ENCODE measurements around the gene RAD54L.

Gene RAD54L

GRCh38 chr1:46284597-46285564, 37.3 kb downstream of the RAD54L start:
- no peak for DNase-seq (ENCODE audit: low read depth, low spot score)

GRCh38 chr1:46285730-46286477, 38.3 kb downstream of the RAD54L start:
- DNase-seq (ENCODE audit: low read depth, low spot score), result no peak

- DNase-seq (ENCODE audit: low read depth, low spot score), result no peak
Measured at GRCh38 chr1:46288485-46289133, 41.0 kb downstream of the RAD54L start.

GRCh38 chr1:46289134-46289494, 41.6 kb downstream of the RAD54L start:
- no peak for DNase-seq (ENCODE audit: low read depth, low spot score)

DNA sequence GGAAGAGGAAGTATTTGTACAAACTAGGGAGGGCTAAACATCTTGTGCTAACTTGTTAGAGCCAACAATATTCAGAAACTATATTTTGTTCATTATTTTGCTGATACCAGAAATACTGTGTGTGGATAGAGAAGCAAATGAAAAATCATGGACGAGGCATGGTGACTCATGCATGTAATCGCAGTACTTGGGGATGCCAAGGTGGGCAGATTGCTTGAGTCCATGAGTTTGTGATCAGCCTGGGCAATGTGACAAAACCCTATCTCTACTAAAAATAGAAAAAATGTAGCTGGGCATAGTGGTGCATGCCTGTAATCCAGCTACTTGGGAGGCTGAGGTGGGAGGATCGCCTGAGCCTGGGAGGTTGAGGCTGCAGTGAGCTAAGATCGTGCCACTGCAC, 42.4 kb downstream of the RAD54L start:
- DNase-seq (ENCODE audit: low read depth, low spot score), result no peak

GRCh38 chr1:46295306-46295705, 47.7 kb downstream of the RAD54L start:
- DNase-seq (ENCODE audit: low read depth, low spot score), result no peak

DNA sequence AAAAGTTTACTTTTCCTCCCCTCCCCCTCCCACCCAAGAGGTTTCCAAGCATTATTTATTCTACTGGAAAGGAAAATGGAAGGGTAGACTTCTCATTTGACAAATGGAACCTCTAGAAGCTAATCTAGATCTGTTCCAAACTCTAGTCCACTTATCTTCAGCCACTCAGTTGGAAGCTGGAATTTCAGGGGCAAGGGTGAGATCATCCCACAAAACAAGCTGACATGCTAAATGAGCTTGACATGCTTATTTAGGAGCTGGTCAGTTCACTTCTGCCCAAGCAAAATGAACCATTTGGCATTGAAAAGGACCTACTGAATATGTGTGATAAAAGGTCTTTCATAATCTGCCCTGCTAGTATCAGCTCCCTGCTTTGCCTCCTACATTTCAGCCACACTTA, 50.8 kb downstream of the RAD54L start:
- no peak for DNase-seq (ENCODE audit: low read depth, low spot score)

- no peak for DNase-seq (ENCODE audit: low read depth, low spot score)
Measured at GRCh38 chr1:46300673-46301405, 53.3 kb downstream of the RAD54L start.

DNA sequence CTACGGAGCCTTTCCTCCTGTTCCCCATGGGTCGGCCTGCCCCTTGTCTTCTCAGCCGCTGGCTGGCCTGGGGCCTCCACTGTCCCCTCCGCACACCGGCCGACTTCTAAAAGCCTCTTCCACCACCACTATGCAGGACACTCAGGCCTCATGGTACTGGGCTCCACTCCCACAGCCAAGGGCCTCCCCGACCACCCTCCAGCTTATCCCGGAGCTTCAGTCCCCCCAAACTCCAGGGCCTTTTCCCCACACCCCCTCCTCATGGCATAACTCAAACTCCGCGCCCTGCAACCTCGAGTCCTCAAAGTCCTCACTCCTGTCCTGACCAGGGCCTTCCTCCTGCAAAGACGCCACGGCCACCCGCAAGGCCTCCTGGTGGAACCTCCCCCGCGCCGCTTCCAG, 53.8 kb downstream of the RAD54L start:
- DNase-seq (ENCODE audit: low read depth, low spot score), result no peak

DNA sequence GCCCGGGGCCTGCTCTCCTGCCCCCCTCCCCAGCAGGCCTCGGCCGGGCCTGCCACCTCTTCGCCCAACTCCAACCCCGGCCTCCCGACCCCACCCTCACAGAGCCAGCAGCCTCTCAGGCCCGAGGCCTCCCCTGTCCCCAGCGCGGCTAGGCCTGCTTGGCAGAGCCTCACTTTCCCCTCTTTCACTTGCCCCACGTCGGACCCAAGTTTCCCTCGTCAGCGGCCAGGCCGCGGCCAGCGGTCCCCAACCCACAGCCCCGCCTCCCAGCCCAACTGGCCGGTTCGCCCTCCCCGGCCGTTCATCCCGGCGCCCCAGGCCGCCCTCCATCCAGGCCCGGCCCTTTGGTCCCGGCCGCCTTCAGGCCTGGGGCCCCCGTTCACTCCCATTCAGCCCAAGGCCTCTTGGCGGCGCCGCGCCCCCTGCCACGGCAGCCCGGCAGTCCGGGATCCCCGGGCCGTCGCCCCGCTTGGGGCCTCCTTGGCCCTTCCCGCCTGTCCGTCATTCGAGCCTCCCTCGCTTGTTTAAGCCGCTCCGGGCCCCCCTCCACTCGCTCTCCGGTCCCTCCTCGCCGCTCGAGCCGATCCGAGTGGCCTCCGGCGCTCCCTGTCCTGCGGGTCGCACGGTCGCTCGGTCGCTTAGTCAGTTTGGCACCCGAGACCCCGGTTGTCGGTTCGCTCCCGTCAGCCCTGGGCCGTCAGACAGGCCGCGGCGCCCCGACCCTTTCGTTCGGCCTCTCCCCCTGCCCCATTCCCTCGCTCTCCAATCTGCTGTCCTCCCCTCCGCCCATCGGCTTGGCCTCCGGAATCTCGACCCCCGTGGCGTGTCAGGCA, 54.5 kb downstream of the RAD54L start:
- DNase-seq (ENCODE audit: low read depth, low spot score), result peak; percentile 5

- DNase-seq (ENCODE audit: low read depth, low spot score), result peak; percentile 0
Measured at GRCh38 chr1:46302641-46303037, 55.1 kb downstream of the RAD54L start.

GRCh38 chr1:46303038-46303871, 55.7 kb downstream of the RAD54L start, which contains the start of the genes LRRC41 and UQCRH:
TSS of gene LRRC41 (minus strand) at chr1:46303616. CDS start at chr1:46303322, 294 bp downstream.
TSS of gene UQCRH (plus strand) at chr1:46303698. CDS start at chr1:46303767, 69 bp downstream.
- DNase-seq (ENCODE audit: low read depth, low spot score), result peak; percentile 87

GRCh38 chr1:46303872-46304326, 56.3 kb downstream of the RAD54L start:
- DNase-seq (ENCODE audit: low read depth, low spot score), result no peak

DNA sequence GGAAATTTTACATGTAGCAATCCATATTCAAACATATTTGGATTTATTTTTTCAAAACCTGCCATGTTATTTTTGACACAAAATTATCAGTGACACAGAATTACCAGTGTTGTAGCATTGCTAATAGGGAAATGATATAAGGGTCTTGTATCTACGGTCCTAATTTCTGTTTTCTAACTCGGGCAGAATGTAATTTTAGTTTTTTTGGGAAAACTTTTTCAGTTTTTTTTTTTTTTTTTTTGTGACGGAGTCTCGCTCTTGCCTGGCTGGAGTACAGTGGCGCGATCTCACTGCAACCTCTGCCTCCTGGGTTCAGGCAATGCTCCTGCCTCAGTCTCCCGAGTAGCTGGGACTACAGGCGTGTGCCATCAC, 58.6 kb downstream of the RAD54L start:
- no peak for DNase-seq (ENCODE audit: low read depth, low spot score)

DNA sequence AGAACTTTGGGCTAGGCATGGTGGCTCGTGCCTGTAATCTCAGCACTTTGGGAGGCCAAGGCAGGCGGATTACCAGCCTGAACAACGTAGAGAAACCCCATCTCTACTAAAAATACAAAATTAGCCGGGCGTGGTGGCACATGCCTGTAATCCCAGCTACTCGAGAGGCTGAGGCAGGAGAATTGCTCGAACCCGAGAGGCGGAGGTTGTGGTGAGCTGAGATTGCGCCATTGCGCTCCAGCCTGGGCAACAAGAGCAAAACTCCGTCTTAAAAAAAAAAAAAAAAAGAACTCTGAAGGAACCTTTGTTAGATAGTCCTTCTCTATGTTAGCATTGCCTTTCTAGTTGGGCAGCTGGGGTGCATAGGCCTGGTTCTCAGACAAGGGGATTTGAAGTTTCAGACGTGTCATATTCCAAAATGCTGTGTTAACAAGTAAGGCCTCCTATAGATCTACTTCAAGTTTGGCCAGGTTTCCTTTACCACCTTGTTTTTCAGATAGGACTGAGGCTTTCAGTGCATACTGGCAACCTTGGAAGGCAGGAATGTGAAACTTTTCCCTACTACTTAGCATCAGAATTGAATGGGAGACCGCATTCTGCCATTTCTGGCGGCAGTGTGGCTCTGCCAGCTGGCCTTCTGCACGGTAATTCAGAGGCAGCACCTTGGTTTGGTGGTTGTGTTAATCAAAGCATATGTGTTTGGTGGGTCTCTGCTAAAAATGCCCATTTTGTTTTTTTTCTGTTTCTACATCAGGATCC, 62.0 kb downstream of the RAD54L start:
- no peak for DNase-seq (ENCODE audit: low read depth, low spot score)

DNA sequence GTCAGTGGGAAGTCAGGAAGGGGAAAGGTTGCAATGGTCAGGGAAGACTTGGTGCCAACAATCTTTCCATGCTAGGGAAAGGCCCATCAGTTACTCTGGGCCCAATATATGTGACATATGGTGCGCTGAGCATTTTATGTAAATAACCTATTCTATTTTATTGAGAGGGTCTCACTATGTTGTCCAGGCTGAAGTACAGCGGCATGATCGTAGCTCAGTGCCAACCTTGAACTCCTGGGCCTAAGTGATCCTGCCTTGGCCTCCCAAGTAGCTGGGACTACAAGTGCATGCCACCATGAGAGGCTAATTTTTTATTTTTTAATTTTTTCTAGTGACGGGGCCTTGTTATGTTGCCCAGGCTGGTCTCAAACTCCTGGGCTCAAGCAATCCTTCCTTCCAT, 62.8 kb downstream of the RAD54L start:
- no peak for DNase-seq (ENCODE audit: low read depth, low spot score)

GRCh38 chr1:46315669-46316403, 68.3 kb downstream of the RAD54L start:
- no peak for DNase-seq (ENCODE audit: low read depth, low spot score)

- no peak for DNase-seq (ENCODE audit: low read depth, low spot score)
Measured at GRCh38 chr1:46317323-46317722, 69.8 kb downstream of the RAD54L start.

All from activated CD4-positive, CD25-positive, alpha-beta regulatory T cell treated with anti-CD3 and anti-CD28 coated beads, Interleukin-2, amount 50 U/mL, for 16 hours (primary cell).